HCT116 (cell line): ENCODE data around the gene ABCC8. TPM values are rescaled to one million over a fixed set of nuclear protein-coding genes. Genes with fewer than 3 reads are reported as not detected.

Experiments used
- ATAC-seq: fragments of 200-7000 bp; cut with Tn5 transposase; 2 replicates; pipeline ENCODE4 v1.9.1; 2020; ENCODE audit warnings: mild to moderate bottlenecking, moderate library complexity
- BruUV-seq: library from RNA; stranded (reverse); fragments of 400-500 nt; replicated peaks from 2 replicates; lab custom pipeline; 2021; lab: Mats Ljungman, UMichigan
- CTCF ChIA-PET: fragments of 300-600 bp; sonication (Branson Sonifier 250); formaldehyde crosslinking; loops from one replicate; lab custom pipeline; 2021; ENCODE audit warnings: antibody characterized with exemption; lab: Charles Lee
- POLR2A ChIA-PET: fragments of 300-600, 350-600 bp; sonication (Branson Sonifier 250); formaldehyde crosslinking; loops from one replicate; lab custom pipeline; 2021; ENCODE audit warnings: antibody characterized with exemption; lab: Charles Lee
- RAD21 ChIA-PET, 2 experiments: fragments of 300-600 bp; sonication (Branson Sonifier 250); formaldehyde crosslinking; loops; one replicate each; lab custom pipeline; 2023; ENCODE audit warnings: low total read pairs in 2 of 2; ENCODE audit not compliant: uncharacterized antibody in 2 of 2, unreplicated experiment in 2 of 2, low non-redundant PET in 1 of 2; lab: Charles Lee
- DNase-seq: peaks from one replicate; pipeline ENCODE4 v3.0.0-alpha.2; 2010; ENCODE audit warnings: low read depth, low spot score
- H2AFZ ChIP-seq: fragments of 200-600 bp; shearing (Covaris generic), sonication (generic); 2 replicates; pipeline ENCODE4 v1.6.1; 2017; ENCODE audit warnings: low read depth, mixed run types, mixed read lengths, antibody characterized with exemption, low read length; ENCODE audit not compliant: poor library complexity, severe bottlenecking
- H3K27ac ChIP-seq: 2 replicates; pipeline ENCODE4 v1.5.1; 2012; ENCODE audit warnings: low read depth, low read length
- H3K27me3 ChIP-seq: fragments of 200-600 bp; sonication (generic); 2 replicates; pipeline ENCODE4 v1.6.1; 2016; ENCODE audit warnings: mixed run types, low read length, mixed read lengths; ENCODE audit not compliant: insufficient read depth
- H3K36me3 ChIP-seq, 2 experiments: fragments of 200-500 bp in 1 of 2; fragments of 200-600 bp in 1 of 2; sonication (Bioruptor generic) in 1 of 2; sonication (generic) in 1 of 2; 2 replicates each; pipeline versions ENCODE4 v1.5.1 to v1.6.1; 2014 to 2016; ENCODE audit warnings: low read length in 2 of 2, inconsistent platforms in 1 of 2, mixed read lengths in 1 of 2, mixed run types in 1 of 2; ENCODE audit not compliant: insufficient read depth in 2 of 2, control insufficient read depth in 1 of 2
- H3K4me1 ChIP-seq, 2 experiments: fragments of 200-600 bp in 1 of 2; sonication (generic) in 1 of 2; 2 replicates each; pipeline versions ENCODE4 v1.5.1 to v1.6.1; 2012 to 2017; ENCODE audit warnings: low read length in 2 of 2, inconsistent platforms in 1 of 2, mild to moderate bottlenecking in 1 of 2, mixed read lengths in 1 of 2, mixed run types in 1 of 2, moderate library complexity in 1 of 2; ENCODE audit not compliant: insufficient read depth in 2 of 2, control insufficient read depth in 1 of 2
- H3K4me2 ChIP-seq: fragments of 200-600 bp; sonication (generic); 2 replicates; pipeline ENCODE4 v1.6.1; 2017; ENCODE audit warnings: mixed run types, low read length, mixed read lengths
- H3K4me3 ChIP-seq, 2 experiments: fragments of 200-600 bp in 1 of 2; sonication (generic) in 1 of 2; replicated peaks in 1 of 2; 2 replicates each; pipeline ENCODE4 v1.5.1; 2011 to 2016; ENCODE audit warnings: low read length in 2 of 2, control low read depth in 1 of 2, low read depth in 1 of 2, mild to moderate bottlenecking in 1 of 2, mixed read lengths in 1 of 2, mixed run types in 1 of 2
- H3K79me2 ChIP-seq: fragments of 200-600 bp; sonication (generic); 2 replicates; pipeline ENCODE4 v1.6.1; 2017; ENCODE audit warnings: mild to moderate bottlenecking, mixed run types, low read length, moderate library complexity, mixed read lengths; ENCODE audit not compliant: insufficient read depth
- H3K9ac ChIP-seq: fragments of 200-600 bp; sonication (generic); 2 replicates; pipeline ENCODE4 v1.6.1; 2016; ENCODE audit warnings: low read length, mixed read lengths
- H3K9me2 ChIP-seq: fragments of 200-600 bp; sonication (generic), shearing (Covaris generic); 2 replicates; pipeline ENCODE4 v1.6.1; 2017; ENCODE audit warnings: mixed run types, mild to moderate bottlenecking, moderate library complexity; ENCODE audit not compliant: insufficient read depth
- H3K9me3 ChIP-seq, 2 experiments: fragments of 200-500 bp in 1 of 2; fragments of 200-600 bp in 1 of 2; sonication (Bioruptor generic) in 1 of 2; sonication (generic) in 1 of 2; 2 replicates each; pipeline ENCODE4 v1.6.1; 2014 to 2017; ENCODE audit warnings: low read length in 2 of 2, mixed read lengths in 2 of 2, inconsistent platforms in 1 of 2, low read depth in 1 of 2, mild to moderate bottlenecking in 1 of 2, mixed run types in 1 of 2, moderate library complexity in 1 of 2; ENCODE audit not compliant: control insufficient read depth in 1 of 2, insufficient read depth in 1 of 2
- H4K20me1 ChIP-seq: fragments of 200-600 bp; sonication (generic), shearing (Covaris generic); 2 replicates; pipeline ENCODE4 v1.6.1; 2017; ENCODE audit warnings: mixed run types, mild to moderate bottlenecking, moderate library complexity; ENCODE audit not compliant: insufficient read depth
- ATF3 ChIP-seq: IDR thresholded peaks from 2 replicates; pipeline ENCODE4 v1.6.1; 2012
- CBX3 ChIP-seq: IDR thresholded peaks from 2 replicates; pipeline ENCODE4 v1.6.1; 2012; ENCODE audit warnings: low read depth
- CEBPB ChIP-seq: IDR thresholded peaks from 2 replicates; pipeline ENCODE4 v1.6.1; 2012; ENCODE audit warnings: low read depth
- CTCF ChIP-seq, 3 experiments: fragments of 200-600 bp in 1 of 3; sonication (generic) in 1 of 3; IDR thresholded peaks in 2 of 3; conservative IDR thresholded peaks in 1 of 3; 2 replicates each; pipeline ENCODE4 v1.5.1; 2012 to 2017; ENCODE audit warnings: low read depth in 2 of 3, low read length in 2 of 3, antibody characterized with exemption in 1 of 3, borderline replicate concordance in 1 of 3, control low read depth in 1 of 3, mild to moderate bottlenecking in 1 of 3, mixed read lengths in 1 of 3, mixed run types in 1 of 3, moderate library complexity in 1 of 3; ENCODE audit not compliant: insufficient read depth in 1 of 3
- EGR1 ChIP-seq: IDR thresholded peaks from 2 replicates; pipeline ENCODE4 v1.6.1; 2012; ENCODE audit warnings: low read depth
- ELF1 ChIP-seq: IDR thresholded peaks from 2 replicates; pipeline ENCODE4 v1.6.1; 2012; ENCODE audit warnings: low read depth, borderline replicate concordance
- FOSL1 ChIP-seq: IDR thresholded peaks from 2 replicates; pipeline ENCODE4 v1.6.1; 2012; ENCODE audit warnings: low read depth
- JUND ChIP-seq: IDR thresholded peaks from 2 replicates; pipeline ENCODE4 v1.6.1; 2012
- POLR2AphosphoS5 ChIP-seq: IDR thresholded peaks from 2 replicates; pipeline ENCODE4 v1.6.1; 2011; ENCODE audit warnings: mild to moderate bottlenecking, low read depth, low read length, moderate library complexity
- RAD21 ChIP-seq: IDR thresholded peaks from 2 replicates; pipeline ENCODE4 v1.6.1; 2012; ENCODE audit warnings: low read depth, mild to moderate bottlenecking
- REST ChIP-seq: IDR thresholded peaks from 2 replicates; pipeline ENCODE4 v1.6.1; 2012; ENCODE audit warnings: low read depth
- SIN3A ChIP-seq: IDR thresholded peaks from 2 replicates; pipeline ENCODE4 v1.6.1; 2012; ENCODE audit warnings: low read depth
- SRF ChIP-seq: IDR thresholded peaks from 2 replicates; pipeline ENCODE4 v1.6.1; 2012; ENCODE audit warnings: low read depth
- TCF7L2 ChIP-seq: IDR thresholded peaks from 2 replicates; pipeline ENCODE4 v1.7.0; 2011; ENCODE audit warnings: borderline replicate concordance, inconsistent platforms; ENCODE audit not compliant: insufficient read depth, insufficient read length; ENCODE audit errors: extremely low read depth
- YY1 ChIP-seq: IDR thresholded peaks from 2 replicates; pipeline ENCODE4 v1.6.1; 2011; ENCODE audit warnings: low read length, low read depth, moderate library complexity, mild to moderate bottlenecking; ENCODE audit not compliant: insufficient replicate concordance; ENCODE audit errors: extremely low read depth
- ZBTB33 ChIP-seq: IDR thresholded peaks from 2 replicates; pipeline ENCODE4 v1.6.1; 2011; ENCODE audit warnings: mild to moderate bottlenecking, low read length, moderate library complexity; ENCODE audit not compliant: insufficient replicate concordance; ENCODE audit errors: extremely low read depth
- ZNF274 ChIP-seq: fragments of 200-500 bp; sonication (Bioruptor generic); IDR thresholded peaks from 2 replicates; pipeline ENCODE4 v1.6.1; 2014; ENCODE audit warnings: mild to moderate bottlenecking, low read depth, low read length, inconsistent platforms
- intact Hi-C: fragments of 100-400 bp; cut with micrococcal nuclease; formaldehyde crosslinking; loops from 2 replicates; pipeline ENCODE4 v1.10.0; 2022
- total RNA-seq: library from RNA; stranded (reverse); gene quantifications from one replicate; pipeline ENCODE4 v1.2.1, GENCODE V29; 2021; ENCODE audit not compliant: unreplicated experiment
- TF ChIP-seq, protein P1 (sequence below): IDR thresholded peaks from 2 replicates; pipeline ENCODE4 v1.6.1; 2012

ABCC8 gene
- total RNA-seq, 1 experiment from 2014 or later, result 0.39 TPM

GRCh38 chr11:17391493-17392355 is 84.9 kb downstream of the ABCC8 start:
- Histone ChIP-seq H3K9me3 (no peaks in the 10 kb centered on the region), H3K27ac (no peak overlapping the region), H3K79me2 (no peaks in the 10 kb centered on the region), H3K4me1 (peaks cover 0 to 14% of the 10 kb centered on the region in 2 experiments; a peak in 3 of 4 replicates), H3K9me2 (no peaks in the 10 kb centered on the region), H3K36me3 (no peaks in the 10 kb centered on the region), H3K4me2 (no peak overlapping the region), H3K27me3 (no peaks in the 10 kb centered on the region), H4K20me1 (no peaks in the 10 kb centered on the region), H3K4me3 (no peak overlapping the region), H2AFZ (no peak overlapping the region), H3K9ac (no peak overlapping the region)
- TF ChIP-seq ZBTB33, result no peak
- no peak for TF ChIP-seq EGR1
- no peak for TF ChIP-seq JUND
- TF ChIP-seq, protein P1, sequence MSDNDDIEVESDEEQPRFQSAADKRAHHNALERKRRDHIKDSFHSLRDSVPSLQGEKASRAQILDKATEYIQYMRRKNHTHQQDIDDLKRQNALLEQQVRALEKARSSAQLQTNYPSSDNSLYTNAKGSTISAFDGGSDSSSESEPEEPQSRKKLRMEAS, result no peak
- no peak for TF ChIP-seq POLR2AphosphoS5
- TF ChIP-seq CEBPB, result no peak
- no peak for TF ChIP-seq RAD21
- TF ChIP-seq FOSL1, result no peak
- no peak for TF ChIP-seq REST
- TF ChIP-seq CTCF (IDR thresholded peaks at IDR 0.05 in 2 of 3, conservative IDR thresholded peaks at IDR 0.05 in 1 of 3; ENCODE audit: borderline replicate concordance in 1 of 3, insufficient read depth in 1 of 3, low read depth in 2 of 3, low read length in 2 of 3), result no peak
- no peak for TF ChIP-seq ZNF274
- no peak for TF ChIP-seq CBX3
- no peak for TF ChIP-seq YY1
- no peak for TF ChIP-seq ATF3
- no peak for TF ChIP-seq ELF1
- no peak for TF ChIP-seq TCF7L2
- no peak for TF ChIP-seq SRF
- no peak for TF ChIP-seq SIN3A
- RAD21 ChIA-PET, result no interaction called here
- ATAC-seq (no peak), DNase-seq (no peak)
- intact Hi-C loops, result no loop called here
- CTCF ChIA-PET, result no interaction called here
- BruUV-seq, result no TSS peak
- POLR2A ChIA-PET, result no interaction called here
